Left ventricle myocardium inferior (tissue), 1 donor: ENCODE results near the gene PKD2. TPM values are rescaled to one million over a fixed set of nuclear protein-coding genes. Genes with fewer than 3 reads are reported as not detected.

Source experiments
- DNase-seq: peaks from one replicate; pipeline ENCODE4 v3.0.0-alpha.2; 2020
- H3K27ac ChIP-seq: fragments of 200-600 bp; replicated peaks from 2 replicates; pipeline ENCODE4 v1.8.0; 2021
- H3K27me3 ChIP-seq: fragments of 200-600 bp; 2 replicates; pipeline ENCODE4 v1.8.0; 2021; ENCODE audit warnings: low read depth
- H3K36me3 ChIP-seq: fragments of 200-600 bp; 2 replicates; pipeline ENCODE4 v1.8.0; 2021
- H3K4me1 ChIP-seq: fragments of 200-600 bp; 2 replicates; pipeline ENCODE4 v1.8.0; 2021
- H3K4me3 ChIP-seq: fragments of 200-600 bp; 2 replicates; pipeline ENCODE4 v1.8.0; 2021; ENCODE audit warnings: mild to moderate bottlenecking, moderate library complexity
- H3K9me3 ChIP-seq: fragments of 200-600 bp; replicated peaks from 2 replicates; pipeline ENCODE4 v1.8.0; 2021
- intact Hi-C: fragments of 100-400 bp; cut with micrococcal nuclease; formaldehyde crosslinking; loops from one replicate; pipeline ENCODE4 v1.11.0; 2022
- total RNA-seq: library from RNA; stranded (reverse); fragmentation: NEBNext Ultra II Directional; extraction: Animal tissue kit (Norgen Biotek cat#: 25700); gene quantifications from one replicate; pipeline ENCODE4 v1.2.1, GENCODE V29; 2021
- TF ChIP-seq, protein P1 (sequence below): fragments of 200-600 bp; IDR thresholded peaks from 2 replicates; pipeline ENCODE4 v1.8.0; 2021; ENCODE audit warnings: antibody characterized with exemption, mild to moderate bottlenecking, borderline replicate concordance
- donor health status: DM: no; HTN: yes; CAD: no; lungs with severe emphysema.

PKD2 gene
- total RNA-seq, 1 donor from 2014 or later, result 11.7 TPM

DNA sequence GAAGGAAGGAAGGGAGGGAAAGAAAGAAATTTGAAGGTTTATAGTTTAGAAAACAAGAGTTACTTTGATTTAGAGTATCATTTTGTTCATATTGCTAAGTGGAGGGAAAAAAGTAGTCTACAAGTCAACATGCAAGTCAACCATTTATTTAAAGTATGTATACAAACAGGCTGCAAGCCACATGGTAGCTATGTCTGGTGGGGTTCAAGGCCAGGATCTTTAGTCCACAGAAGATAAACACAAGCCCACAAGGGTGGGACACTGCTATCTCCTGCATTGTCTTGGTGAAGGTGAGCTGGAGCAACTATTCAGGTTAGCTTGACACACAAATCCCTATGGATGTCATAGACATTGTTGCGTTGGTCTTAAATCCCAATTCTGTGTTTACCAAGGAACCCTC is 79.6 kb downstream of the PKD2 start:
- intact Hi-C loops, result no loop called here
- TF ChIP-seq, protein P1, sequence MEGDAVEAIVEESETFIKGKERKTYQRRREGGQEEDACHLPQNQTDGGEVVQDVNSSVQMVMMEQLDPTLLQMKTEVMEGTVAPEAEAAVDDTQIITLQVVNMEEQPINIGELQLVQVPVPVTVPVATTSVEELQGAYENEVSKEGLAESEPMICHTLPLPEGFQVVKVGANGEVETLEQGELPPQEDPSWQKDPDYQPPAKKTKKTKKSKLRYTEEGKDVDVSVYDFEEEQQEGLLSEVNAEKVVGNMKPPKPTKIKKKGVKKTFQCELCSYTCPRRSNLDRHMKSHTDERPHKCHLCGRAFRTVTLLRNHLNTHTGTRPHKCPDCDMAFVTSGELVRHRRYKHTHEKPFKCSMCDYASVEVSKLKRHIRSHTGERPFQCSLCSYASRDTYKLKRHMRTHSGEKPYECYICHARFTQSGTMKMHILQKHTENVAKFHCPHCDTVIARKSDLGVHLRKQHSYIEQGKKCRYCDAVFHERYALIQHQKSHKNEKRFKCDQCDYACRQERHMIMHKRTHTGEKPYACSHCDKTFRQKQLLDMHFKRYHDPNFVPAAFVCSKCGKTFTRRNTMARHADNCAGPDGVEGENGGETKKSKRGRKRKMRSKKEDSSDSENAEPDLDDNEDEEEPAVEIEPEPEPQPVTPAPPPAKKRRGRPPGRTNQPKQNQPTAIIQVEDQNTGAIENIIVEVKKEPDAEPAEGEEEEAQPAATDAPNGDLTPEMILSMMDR, result no peak
- H3K9me3 ChIP-seq, result peaks cover 6% of the 10 kb centered on the region
- no peak overlapping the region for H3K27ac ChIP-seq
- no peaks in the 10 kb centered on the region for H3K36me3 ChIP-seq
- H3K4me1 ChIP-seq, result peaks cover 16% of the 10 kb centered on the region
- H3K27me3 ChIP-seq, result no peaks in the 10 kb centered on the region
- no peak overlapping the region for H3K4me3 ChIP-seq
- DNase-seq, result no peak

DNA sequence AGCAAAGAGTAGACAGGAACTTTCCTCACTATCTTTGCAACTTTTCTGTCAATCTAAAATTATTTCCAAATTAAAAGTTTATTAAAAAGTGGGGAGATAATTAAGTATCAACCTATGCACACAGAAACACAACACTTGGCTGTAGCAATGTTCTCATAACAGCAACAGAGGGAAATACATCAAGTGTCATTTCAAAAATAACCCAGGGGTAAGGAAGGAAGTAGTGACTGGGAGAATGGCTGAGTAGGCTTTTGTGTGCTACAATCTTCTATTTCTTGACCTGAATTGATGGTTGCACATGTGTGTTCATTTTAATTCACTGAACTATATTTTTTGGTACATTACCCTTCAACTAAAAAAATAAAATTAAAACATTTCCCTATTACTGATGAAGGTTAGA is 83.5 kb downstream of the PKD2 start:
- Histone ChIP-seq H3K9me3 (no peaks in the 10 kb centered on the region), H3K36me3 (no peaks in the 10 kb centered on the region), H3K27me3 (no peaks in the 10 kb centered on the region), H3K4me3 (no peak overlapping the region), H3K4me1 (peaks cover 16% of the 10 kb centered on the region), H3K27ac (no peak overlapping the region)
- TF ChIP-seq, protein P1, result no peak
- DNase-seq, result no peak
- intact Hi-C loops, result no loop called here

DNA sequence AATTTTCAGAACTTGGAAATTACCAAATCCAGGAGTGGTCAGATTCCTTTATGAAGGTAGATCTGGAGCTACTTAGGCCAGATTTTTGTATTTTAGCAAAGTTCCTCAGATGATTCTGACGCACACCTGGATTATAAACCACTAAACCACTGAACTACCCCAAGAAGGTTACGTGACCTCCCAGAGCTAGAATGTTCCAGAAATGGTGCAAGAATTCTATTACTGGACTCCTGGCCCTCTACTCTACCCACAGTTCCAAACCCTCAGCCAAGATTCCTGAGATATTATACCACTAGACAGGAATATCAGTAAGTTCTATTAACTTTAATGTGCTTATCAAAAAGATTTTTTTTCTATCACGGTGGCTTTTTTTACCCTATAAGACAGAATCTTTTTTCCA is 83.9 kb downstream of the PKD2 start:
- no peak for DNase-seq
- no peaks in the 10 kb centered on the region for H3K27me3 ChIP-seq
- H3K4me1 ChIP-seq, result peaks cover 16% of the 10 kb centered on the region
- TF ChIP-seq, protein P1, result no peak
- no peaks in the 10 kb centered on the region for H3K9me3 ChIP-seq
- H3K36me3 ChIP-seq, result no peaks in the 10 kb centered on the region
- intact Hi-C loops, result no loop called here
- no peak overlapping the region for H3K27ac ChIP-seq
- H3K4me3 ChIP-seq, result no peak overlapping the region

DNA sequence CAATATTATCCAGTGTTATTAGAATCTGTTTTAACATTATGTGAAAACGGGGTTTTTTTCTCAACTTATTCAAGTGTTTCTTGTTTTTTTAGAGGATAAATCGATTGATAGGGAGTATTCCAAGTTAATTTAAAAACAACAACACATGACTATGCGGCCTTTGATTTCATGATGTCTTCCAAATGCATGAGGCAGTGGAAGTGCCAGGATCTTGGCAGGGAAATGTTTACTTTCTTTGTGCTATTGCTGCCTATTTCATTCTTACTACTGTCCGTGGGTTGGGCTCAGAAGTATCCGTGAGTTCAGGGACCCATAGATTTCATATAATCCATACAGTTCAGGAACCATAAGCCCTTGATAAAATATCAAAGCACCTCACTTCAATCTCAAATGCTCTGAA is 86.4 kb downstream of the PKD2 start:
- TF ChIP-seq, protein P1, result no peak
- Histone ChIP-seq H3K36me3 (no peaks in the 10 kb centered on the region), H3K27me3 (no peaks in the 10 kb centered on the region), H3K9me3 (no peaks in the 10 kb centered on the region), H3K4me3 (no peak overlapping the region), H3K27ac (no peak overlapping the region), H3K4me1 (peaks cover 16% of the 10 kb centered on the region)
- no peak for DNase-seq
- intact Hi-C loops, result no loop called here

DNA sequence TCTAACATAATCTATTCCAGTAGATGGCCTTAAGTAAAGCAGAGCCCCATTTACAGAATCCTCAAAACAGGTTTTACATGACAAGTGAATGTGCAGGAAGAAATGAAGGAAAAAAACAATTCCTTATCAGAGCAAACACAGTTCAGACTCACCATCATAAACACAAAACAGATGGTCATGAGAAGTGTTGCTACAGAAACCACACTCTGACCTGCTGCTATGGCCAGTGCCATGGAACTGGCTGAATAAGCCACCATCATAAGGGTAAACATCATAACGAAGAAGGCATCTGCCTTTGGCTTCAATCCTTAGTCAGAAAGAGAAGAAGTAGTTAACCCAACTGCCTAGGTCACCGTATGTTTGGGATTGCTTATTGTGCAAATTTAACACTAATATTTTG is 89.9 kb downstream of the PKD2 start:
- Histone ChIP-seq H3K9me3 (no peaks in the 10 kb centered on the region), H3K4me3 (no peak overlapping the region), H3K27ac (no peak overlapping the region), H3K36me3 (no peaks in the 10 kb centered on the region), H3K27me3 (no peaks in the 10 kb centered on the region), H3K4me1 (no peaks in the 10 kb centered on the region)
- intact Hi-C loops, result no loop called here
- TF ChIP-seq, protein P1, result no peak
- no peak for DNase-seq

DNA sequence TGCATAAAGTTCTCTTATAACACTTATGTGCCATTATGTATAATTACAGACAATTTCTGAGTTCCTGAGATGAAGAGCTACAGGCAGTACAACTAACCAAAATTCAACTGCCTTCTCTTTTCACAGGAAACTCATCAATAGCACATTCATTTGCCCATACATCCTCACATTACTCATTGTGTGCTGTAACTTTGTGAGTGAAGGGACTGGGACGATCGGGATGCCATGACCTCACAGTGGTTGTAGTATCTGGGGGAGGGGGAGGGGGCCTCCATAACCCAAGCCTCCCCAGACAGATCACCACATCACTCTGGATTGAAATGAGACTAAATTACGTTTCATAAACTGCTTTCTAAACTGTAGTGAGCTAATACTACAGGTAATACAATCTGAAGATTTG is 90.3 kb downstream of the PKD2 start:
- no peak overlapping the region for H3K27ac ChIP-seq
- no peaks in the 10 kb centered on the region for H3K4me1 ChIP-seq
- TF ChIP-seq, protein P1, result no peak
- intact Hi-C loops, result no loop called here
- no peaks in the 10 kb centered on the region for H3K36me3 ChIP-seq
- DNase-seq, result no peak
- H3K9me3 ChIP-seq, result no peaks in the 10 kb centered on the region
- no peak overlapping the region for H3K4me3 ChIP-seq
- H3K27me3 ChIP-seq, result no peaks in the 10 kb centered on the region
